Fibroblast of lung (primary cell): Measurements from ENCODE around the gene POGLUT2. TPM values are rescaled to one million over a fixed set of nuclear protein-coding genes. Genes with fewer than 3 reads are reported as not detected.
"Not testable (repeated sequence)": the region's sequence is repeated elsewhere in the genome, so short reads cannot be mapped to it uniquely, and the experiment has no call there.

Experiments
- DNase-seq, 2 donors: peaks; one replicate each; pipeline versions ENCODE4 v3.0.0 to v3.0.0-alpha.2; 2010; ENCODE audit warnings: low read depth in 2 of 2
- H2AFZ ChIP-seq: 2 replicates; pipeline ENCODE4 v1.5.1; 2012; ENCODE audit warnings: low read length, control low read depth, inconsistent platforms
- H3K27ac ChIP-seq: 2 replicates; pipeline ENCODE4 v1.5.1; 2011; ENCODE audit warnings: low read length, control low read depth; ENCODE audit not compliant: insufficient read depth
- H3K27me3 ChIP-seq: 2 replicates; pipeline ENCODE4 v1.5.1; 2011; ENCODE audit warnings: mild to moderate bottlenecking, low read length; ENCODE audit not compliant: control insufficient read depth, insufficient read depth
- H3K36me3 ChIP-seq: 2 replicates; pipeline ENCODE4 v1.5.1; 2011; ENCODE audit warnings: low read length; ENCODE audit not compliant: control insufficient read depth, insufficient read depth
- H3K4me1 ChIP-seq: 2 replicates; pipeline ENCODE4 v1.5.1; 2011; ENCODE audit warnings: low read length; ENCODE audit not compliant: control insufficient read depth, insufficient read depth; ENCODE audit errors: extremely low read depth
- H3K4me2 ChIP-seq: 2 replicates; pipeline ENCODE4 v1.5.1; 2011; ENCODE audit warnings: low read length, control low read depth; ENCODE audit not compliant: insufficient read depth; ENCODE audit errors: extremely low read depth
- H3K4me3 ChIP-seq, 4 experiments: fragments of 200-600 bp in 1 of 4; sonication (generic) in 1 of 4; replicated peaks in 1 of 4; 2 replicates each; pipeline ENCODE4 v1.5.1; 2011 to 2016; ENCODE audit warnings: low read length in 4 of 4, low read depth in 3 of 4, mild to moderate bottlenecking in 3 of 4, control low read depth in 2 of 4, inconsistent platforms in 1 of 4, mixed read lengths in 1 of 4; ENCODE audit not compliant: insufficient read depth in 1 of 4; ENCODE audit errors: control extremely low read depth in 1 of 4
- H3K79me2 ChIP-seq: 2 replicates; pipeline ENCODE4 v1.5.1; 2012; ENCODE audit warnings: mild to moderate bottlenecking, low read length, inconsistent platforms; ENCODE audit not compliant: control insufficient read depth, insufficient read depth
- H3K9ac ChIP-seq: 2 replicates; pipeline ENCODE4 v1.5.1; 2011; ENCODE audit warnings: mild to moderate bottlenecking, low read length, control low read depth; ENCODE audit not compliant: insufficient read depth
- H3K9me3 ChIP-seq: 2 replicates; pipeline ENCODE4 v1.5.1; 2012; ENCODE audit warnings: low read depth, low read length; ENCODE audit not compliant: control insufficient read depth, insufficient read depth
- H4K20me1 ChIP-seq: 2 replicates; pipeline ENCODE4 v1.5.1; 2011; ENCODE audit warnings: low read length; ENCODE audit not compliant: control insufficient read depth, insufficient read depth; ENCODE audit errors: extremely low read depth
- EZH2 ChIP-seq: IDR thresholded peaks from 2 replicates; pipeline ENCODE4 v1.5.1; 2012; ENCODE audit warnings: low read length, control low read depth, mild to moderate bottlenecking; ENCODE audit errors: missing control alignments
- polyA plus RNA-seq, 2 donors: library from polyadenylated mRNA; depleted of rRNA in 1 of 2; stranded (reverse) in 1 of 2; unstranded in 1 of 2; fragments of >200 nt; gene quantifications; 2 replicates each; pipeline ENCODE4 v1.2.1, GENCODE V29; 2011 to 2012; ENCODE audit warnings: missing spikeins in 1 of 2
- total RNA-seq: library from RNA; depleted of rRNA; stranded (reverse); fragments of >200 nt; gene quantifications from 2 replicates; pipeline ENCODE4 v1.2.1, GENCODE V29; 2014
- TF ChIP-seq, protein P1 (sequence below), 2 donors: IDR thresholded peaks in 1 of 2; conservative IDR thresholded peaks in 1 of 2; 1 replicate in 1 of 2; 2 replicates in 1 of 2; pipeline ENCODE4 v1.5.1; 2011 to 2012; ENCODE audit warnings: low read length in 2 of 2, control low read depth in 1 of 2, inconsistent platforms in 1 of 2, low read depth in 1 of 2, mild to moderate bottlenecking in 1 of 2

The POGLUT2 gene
- total and polyA plus RNA-seq, 2 donors (not counting 1 experiment from before 2014, with no cell fraction given) = 11.7 to 18.1 TPM

DNA sequence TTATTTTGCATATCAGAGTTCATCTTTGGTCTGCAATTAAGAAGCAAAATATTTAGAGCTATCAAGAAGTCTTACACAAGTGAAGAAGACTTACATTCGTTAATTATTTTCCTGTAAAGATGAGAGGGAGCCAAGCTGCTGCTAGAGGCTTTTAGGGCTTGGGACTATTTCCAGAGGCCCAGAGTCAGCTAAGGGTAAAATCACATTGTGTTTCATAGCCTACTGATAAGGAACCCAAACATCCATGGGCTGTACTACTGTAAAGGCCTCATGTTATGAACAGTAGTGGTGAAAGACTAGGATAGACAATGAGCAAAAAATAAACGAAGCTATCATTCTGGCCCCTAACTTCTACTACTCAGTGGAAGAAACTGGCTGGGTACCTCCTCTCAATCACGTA is 14.3 kb downstream of the POGLUT2 start:
- no peaks in the 10 kb centered on the region for H3K4me1 ChIP-seq
- H3K27ac ChIP-seq = no peak overlapping the region
- no peaks in the 10 kb centered on the region for H3K36me3 ChIP-seq
- no peaks in the 10 kb centered on the region for H3K27me3 ChIP-seq
- no peak overlapping the region for H3K4me3 ChIP-seq
- no peak overlapping the region for H3K4me2 ChIP-seq
- H3K79me2 ChIP-seq = no peaks in the 10 kb centered on the region
- no peaks in the 10 kb centered on the region for H4K20me1 ChIP-seq
- no peaks in the 10 kb centered on the region for H3K9me3 ChIP-seq
- no peak overlapping the region for H2AFZ ChIP-seq
- no peak for TF ChIP-seq EZH2
- TF ChIP-seq, protein P1, sequence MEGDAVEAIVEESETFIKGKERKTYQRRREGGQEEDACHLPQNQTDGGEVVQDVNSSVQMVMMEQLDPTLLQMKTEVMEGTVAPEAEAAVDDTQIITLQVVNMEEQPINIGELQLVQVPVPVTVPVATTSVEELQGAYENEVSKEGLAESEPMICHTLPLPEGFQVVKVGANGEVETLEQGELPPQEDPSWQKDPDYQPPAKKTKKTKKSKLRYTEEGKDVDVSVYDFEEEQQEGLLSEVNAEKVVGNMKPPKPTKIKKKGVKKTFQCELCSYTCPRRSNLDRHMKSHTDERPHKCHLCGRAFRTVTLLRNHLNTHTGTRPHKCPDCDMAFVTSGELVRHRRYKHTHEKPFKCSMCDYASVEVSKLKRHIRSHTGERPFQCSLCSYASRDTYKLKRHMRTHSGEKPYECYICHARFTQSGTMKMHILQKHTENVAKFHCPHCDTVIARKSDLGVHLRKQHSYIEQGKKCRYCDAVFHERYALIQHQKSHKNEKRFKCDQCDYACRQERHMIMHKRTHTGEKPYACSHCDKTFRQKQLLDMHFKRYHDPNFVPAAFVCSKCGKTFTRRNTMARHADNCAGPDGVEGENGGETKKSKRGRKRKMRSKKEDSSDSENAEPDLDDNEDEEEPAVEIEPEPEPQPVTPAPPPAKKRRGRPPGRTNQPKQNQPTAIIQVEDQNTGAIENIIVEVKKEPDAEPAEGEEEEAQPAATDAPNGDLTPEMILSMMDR (conservative IDR thresholded peaks at IDR 0.05 in 1 of 2, IDR thresholded peaks at IDR 0.05 in 1 of 2; ENCODE audit: low read depth in 1 of 2, low read length in 2 of 2) = no peak
- no peak overlapping the region for H3K9ac ChIP-seq
- no peak for DNase-seq

DNA sequence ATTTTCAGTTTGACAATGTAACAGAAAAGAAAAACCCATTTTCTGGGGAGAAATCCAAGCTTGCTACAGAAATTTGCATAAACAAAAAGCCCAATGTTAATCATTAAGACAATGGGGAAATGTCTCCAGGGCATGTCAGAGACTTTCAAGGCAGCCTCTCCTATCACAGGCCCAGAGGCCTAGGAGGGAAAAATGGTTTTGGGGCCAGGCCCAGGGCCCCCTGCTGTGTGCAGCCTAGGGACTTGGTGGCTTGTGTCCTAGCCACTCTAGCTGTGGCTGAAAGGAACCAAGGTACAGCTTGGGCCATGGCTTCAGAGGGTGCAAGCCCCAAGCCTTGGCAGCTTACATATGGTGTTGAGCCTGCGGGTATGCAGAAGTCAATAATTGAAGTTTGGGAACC is 17.2 kb downstream of the POGLUT2 start:
- Histone ChIP-seq H3K9ac (no peak overlapping the region), H3K27me3 (no peaks in the 10 kb centered on the region), H3K4me1 (no peaks in the 10 kb centered on the region), H3K27ac (no peak overlapping the region), H3K4me3 (no peak overlapping the region), H3K79me2 (no peaks in the 10 kb centered on the region), H4K20me1 (no peaks in the 10 kb centered on the region), H2AFZ (no peak overlapping the region), H3K9me3 (no peaks in the 10 kb centered on the region), H3K4me2 (no peak overlapping the region), H3K36me3 (no peaks in the 10 kb centered on the region)
- TF ChIP-seq, protein P1 (conservative IDR thresholded peaks at IDR 0.05 in 1 of 2, IDR thresholded peaks at IDR 0.05 in 1 of 2; ENCODE audit: low read depth in 1 of 2, low read length in 2 of 2) = no peak
- no peak for DNase-seq

DNA sequence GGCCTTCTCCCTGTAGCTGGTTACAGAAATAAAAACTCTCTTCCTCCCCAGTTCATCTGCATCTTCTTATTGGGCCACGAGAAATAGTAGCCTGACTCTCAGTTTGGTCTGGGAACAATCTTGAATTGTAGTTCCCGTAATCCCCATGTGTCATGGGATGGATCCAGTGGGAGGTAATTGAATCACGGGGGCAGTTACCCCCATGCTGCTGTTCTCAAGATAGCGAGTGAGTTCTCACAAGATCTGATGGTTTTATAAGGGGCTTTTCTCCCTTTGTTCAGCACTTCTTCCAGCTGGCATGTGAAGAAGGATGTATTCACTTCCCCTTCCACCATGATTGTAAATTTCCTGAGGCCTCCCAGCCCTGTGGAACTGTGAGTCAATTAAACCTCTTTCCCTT is 18.1 kb downstream of the POGLUT2 start:
- H3K9ac ChIP-seq, DNase-seq: not testable (repeated sequence)

More for the DNA sequence above, 18.1 kb downstream of the POGLUT2 start:
- H3K4me3 ChIP-seq, H3K9me3 ChIP-seq, H3K27ac ChIP-seq, H4K20me1 ChIP-seq, H3K79me2 ChIP-seq, H3K4me2 ChIP-seq, H2AFZ ChIP-seq, H3K27me3 ChIP-seq, H3K36me3 ChIP-seq, H3K4me1 ChIP-seq: not testable (repeated sequence)
